SK-N-SH (cell line): Measurements from ENCODE around the gene HIPK2.

Experiments
- TF ChIP-seq, protein P1 (sequence below): IDR thresholded peaks from 2 replicates; pipeline ENCODE4 v1.4.0; 2012; ENCODE audit warnings: low read depth
- TF ChIP-seq, protein P2 (sequence below): IDR thresholded peaks from 2 replicates; pipeline ENCODE4; 2012

GRCh38 chr7:139741789-139742344 lies 35.9 kb downstream of the HIPK2 start:
- TF ChIP-seq, protein P1, sequence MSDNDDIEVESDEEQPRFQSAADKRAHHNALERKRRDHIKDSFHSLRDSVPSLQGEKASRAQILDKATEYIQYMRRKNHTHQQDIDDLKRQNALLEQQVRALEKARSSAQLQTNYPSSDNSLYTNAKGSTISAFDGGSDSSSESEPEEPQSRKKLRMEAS, result no peak
- TF ChIP-seq, protein P2, sequence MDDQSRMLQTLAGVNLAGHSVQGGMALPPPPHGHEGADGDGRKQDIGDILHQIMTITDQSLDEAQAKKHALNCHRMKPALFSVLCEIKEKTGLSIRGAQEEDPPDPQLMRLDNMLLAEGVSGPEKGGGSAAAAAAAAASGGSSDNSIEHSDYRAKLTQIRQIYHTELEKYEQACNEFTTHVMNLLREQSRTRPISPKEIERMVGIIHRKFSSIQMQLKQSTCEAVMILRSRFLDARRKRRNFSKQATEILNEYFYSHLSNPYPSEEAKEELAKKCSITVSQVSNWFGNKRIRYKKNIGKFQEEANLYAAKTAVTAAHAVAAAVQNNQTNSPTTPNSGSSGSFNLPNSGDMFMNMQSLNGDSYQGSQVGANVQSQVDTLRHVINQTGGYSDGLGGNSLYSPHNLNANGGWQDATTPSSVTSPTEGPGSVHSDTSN, result no peak
